HG03457 (cell line): Measurements from ENCODE around the gene PTGDR2.

Source experiments
- ATAC-seq: cut with Tn5 transposase; IDR thresholded peaks from one replicate; pipeline ENCODE4 v1.9.1; 2021; ENCODE audit warnings: moderate number of reproducible peaks; ENCODE audit not compliant: unreplicated experiment

The PTGDR2 gene

DNA sequence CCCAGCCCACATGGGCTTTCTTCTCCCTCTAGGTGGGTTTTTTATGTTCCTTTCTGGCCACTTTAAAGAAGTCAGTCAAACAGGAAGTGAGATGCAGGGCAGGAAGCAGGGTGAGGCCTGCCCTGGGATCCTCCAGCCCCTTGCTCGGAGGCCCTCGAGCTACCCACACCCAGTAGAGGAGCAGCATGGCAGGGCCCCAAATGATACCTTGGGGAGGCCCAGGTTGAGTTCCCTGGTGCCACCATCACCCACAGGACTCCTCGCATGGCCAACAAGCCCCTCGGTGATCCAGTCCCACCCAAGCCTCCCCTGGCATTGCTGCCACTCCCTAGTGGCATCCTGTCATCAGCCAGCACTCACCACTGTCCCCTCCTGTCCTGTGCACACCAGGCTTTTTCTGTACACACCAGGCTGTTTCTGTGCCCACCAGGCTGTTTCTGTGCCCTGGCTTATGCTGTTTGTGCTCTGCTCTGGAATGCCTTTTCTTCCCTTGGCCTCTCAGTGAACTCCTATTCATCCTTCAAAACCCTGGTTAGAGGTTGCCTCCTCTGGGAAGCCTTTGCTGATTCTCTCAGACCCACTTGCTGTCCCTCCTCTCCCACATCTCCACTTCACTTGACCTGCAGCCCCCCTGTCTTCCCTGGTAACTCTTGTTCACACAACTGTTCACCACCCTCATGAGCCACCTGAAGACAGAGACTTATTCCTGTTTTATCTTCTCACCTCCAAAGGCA, 3.1 kb upstream of the PTGDR2 start:
- ATAC-seq: no peak

DNA sequence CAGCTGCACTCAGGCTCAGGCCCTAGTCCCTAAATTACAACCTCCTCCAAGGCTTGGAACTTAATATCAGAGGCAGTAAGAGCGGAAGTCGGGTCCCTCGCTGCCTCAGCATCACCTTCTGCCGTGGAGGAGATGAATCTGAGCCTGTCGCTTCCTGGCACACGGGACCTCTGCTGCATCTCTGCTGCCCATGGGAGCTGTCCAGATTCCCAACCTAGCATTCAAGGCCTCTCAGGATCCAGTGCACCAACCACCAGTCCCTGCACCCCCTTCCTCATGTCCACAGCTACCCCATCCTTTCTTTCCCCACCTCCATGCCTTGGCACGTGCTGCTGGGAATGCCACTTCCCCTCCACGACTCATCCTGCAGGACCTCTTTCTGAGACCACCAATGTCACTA, 2.5 kb upstream of the PTGDR2 start:
- ATAC-seq: no peak

DNA sequence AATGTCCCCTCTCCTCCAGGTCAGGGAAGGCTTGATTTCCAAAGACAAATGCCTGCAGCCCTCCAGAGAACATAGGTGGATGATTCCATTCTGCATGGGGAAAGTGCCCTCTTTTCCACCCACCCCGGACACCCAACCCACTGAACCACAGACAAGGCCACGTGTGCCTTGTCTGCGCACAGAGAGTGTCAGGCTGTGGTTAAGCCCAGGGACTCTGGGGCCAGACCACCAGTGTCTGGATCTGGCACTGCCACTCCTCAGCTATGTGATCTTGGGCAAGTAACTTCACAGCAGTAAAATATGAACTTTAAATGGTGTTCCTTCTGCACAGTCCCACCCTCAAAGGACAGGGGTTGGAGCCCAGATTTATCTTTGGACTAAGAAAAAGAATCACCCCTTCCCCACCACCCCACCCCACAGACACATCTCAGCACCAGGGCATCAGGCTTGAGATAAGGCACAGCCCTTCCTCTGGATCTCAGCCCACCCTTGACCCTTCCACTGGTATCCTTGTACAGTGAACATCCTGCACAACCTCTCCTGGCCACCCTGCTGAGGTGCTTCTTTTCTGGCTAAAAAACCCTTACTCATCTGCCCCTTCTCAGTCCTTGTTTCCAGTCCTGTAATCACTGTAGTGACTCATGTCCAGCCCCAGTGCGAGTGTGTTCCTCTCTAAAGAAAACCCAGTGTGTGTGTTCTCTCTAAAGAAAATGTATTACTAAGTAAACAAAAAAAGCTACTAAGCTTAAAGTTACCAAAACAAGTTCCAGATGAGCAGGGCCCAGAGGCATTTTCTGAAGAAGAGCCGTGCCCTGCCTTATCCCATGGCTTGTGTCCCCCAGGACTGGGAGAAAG, 1.9 kb upstream of the PTGDR2 start:
- ATAC-seq: no peak

DNA sequence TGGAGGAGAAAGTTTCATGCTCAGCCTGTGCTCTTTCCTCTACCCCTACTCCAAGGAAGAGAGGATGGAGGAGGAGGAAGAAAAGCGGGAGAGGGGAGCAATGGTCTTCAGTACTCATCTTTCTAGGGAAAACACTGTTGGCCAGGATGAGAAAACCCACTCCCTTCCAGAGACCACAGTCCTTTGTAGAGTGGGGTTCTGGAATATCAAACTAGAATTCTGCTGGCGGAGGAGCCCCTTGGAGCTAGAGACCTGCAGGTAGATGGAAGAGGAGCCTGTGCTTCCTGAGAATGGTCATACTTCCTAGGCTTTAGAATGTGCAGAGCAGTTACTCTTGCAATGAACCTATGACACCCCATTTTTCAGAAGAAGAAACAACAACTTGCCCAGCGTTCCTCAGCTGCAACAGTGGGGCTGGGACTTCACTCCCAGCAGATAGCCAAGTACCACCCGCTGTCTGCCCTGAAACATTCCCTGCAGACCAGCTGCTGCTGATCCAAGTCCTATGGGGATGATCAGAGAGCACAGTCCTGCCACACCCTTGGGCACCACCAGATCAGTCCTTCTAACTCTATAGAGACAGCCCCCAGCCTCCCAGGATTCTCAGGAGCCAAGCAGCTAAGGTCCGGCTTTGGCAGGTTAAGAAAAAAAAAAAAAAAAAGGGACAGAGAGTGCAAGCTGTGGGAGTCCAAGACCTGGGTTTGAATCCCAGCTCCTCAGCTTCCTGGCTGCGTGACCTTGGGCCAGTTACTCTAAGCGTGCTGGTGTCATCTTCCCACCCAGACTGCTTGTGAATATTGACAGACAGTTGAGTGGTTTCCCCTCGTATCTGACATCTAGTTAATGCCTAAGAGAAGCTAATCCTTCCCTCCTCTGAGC, 664 bp downstream of the PTGDR2 start:
- no peak for ATAC-seq

DNA sequence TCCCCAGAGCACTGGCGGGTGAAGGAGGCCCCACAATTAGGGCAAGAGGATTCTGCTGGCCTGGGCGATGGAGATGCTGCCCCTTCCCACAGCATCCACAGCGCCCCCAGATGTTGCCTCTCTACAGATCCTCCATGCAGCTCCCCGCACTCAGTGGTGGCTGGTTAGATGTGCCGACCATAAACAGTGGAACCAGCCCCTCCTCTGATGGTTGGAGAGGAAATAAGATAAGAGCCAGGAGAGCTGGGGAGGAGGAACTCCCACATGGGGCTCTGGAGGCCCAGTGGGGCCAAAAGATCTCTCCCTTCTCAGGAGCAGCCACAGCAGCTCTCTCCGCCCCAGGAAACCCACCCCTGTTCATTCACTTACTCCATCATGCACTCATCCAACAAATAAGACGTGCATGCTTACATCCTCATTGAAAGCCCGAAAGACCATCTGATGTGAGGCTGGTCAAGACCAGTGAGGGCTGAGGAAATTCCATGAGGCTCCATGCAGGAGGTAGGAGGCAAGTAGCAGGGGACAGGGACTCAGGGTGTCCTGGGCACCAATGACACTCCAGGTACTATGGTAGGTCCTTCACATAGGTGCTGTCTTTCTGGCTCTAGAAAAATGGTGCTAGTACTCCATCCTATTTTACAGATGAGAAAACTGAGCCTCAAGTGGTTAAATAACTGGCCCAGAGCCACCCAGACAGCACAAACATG, 1.5 kb downstream of the PTGDR2 start:
- ATAC-seq: no peak

DNA sequence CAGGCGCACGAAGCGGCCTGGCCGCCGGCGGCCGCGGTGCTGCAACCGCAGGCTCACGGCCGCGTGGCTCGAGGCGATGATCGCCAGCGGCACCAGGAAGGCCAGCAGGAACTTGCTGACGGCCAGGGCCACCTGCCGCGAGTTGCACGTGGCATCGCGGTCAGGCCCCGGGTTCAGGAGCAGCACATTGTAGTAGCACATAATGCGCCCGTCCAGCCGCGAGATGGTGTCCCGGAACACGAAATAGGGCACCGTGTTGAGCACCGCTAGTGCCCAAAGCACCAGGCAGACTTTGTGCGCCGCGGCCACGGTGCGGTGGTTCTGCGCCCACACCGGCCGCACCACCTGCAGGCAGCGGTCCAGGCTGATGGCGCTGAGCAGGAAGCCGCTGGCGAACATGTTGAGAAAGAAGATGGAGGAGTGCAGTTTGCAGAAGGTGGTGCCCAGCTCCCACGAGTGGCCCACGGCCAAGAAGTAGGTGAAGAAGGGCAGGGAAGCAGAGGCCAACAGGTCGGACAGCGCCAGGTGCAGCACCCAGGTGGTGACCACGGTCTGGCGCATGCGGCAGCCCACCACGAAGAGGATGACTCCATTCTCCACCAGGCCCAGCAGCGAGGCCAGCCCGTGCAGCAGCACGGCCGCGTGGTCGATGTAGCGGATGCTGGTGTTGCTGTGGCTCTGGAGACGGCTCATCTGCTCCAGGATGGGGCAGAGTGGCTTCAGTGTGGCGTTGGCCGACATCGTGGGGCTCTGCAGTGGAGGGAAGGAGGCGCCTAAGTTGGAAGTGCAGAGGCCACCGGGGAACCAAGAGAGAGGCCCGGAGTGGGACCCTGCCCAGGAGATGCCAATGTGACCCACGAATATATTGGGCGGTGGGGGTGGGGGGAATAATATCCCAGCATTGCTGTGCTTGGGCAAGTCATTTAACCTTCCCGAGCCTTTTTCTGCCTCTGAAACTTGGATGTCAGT, 2.5 kb downstream of the PTGDR2 start:
- no peak for ATAC-seq

DNA sequence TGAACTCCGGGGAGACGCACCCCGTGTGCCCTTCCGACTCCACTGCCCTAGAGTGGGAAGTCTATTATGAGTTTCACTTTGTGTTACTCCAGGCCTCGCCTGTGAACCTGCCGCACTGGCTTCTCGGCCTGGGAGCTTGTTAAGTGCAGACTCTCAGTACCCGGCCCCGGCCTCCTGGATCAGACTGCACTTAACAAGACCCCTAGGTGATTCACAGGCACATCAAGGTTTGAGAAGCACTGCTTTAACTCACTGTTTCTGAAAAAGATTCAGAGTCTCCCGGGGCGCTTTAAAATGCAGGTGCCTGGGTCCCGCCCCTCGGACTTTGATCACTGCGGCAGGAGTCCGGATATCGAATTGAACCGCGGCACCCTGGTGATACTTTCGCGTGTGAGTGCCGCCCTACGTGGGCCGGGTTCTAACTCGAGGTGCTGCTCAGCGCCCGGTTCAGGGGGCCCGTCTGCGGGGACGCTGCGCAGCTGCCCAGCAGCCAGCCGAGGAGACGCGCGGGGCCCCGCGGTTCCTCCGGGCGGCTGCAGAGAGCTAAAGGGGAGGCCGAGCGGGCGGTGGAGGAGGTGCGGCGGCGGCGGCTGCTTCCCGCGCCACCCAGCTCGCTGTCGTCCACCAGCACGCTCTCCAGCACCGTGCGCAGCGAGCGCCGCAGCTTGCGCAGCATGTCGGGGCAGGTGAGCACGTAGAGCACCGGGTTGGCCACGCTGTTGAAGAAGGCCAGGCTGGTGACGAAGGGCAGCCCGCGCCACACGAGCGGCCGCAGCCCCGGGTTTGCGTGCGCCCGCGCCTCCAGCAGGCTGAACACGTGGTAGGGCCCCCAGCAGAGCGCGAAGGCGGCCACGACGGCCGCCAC, 3.4 kb downstream of the PTGDR2 start:
- ATAC-seq: no peak

DNA sequence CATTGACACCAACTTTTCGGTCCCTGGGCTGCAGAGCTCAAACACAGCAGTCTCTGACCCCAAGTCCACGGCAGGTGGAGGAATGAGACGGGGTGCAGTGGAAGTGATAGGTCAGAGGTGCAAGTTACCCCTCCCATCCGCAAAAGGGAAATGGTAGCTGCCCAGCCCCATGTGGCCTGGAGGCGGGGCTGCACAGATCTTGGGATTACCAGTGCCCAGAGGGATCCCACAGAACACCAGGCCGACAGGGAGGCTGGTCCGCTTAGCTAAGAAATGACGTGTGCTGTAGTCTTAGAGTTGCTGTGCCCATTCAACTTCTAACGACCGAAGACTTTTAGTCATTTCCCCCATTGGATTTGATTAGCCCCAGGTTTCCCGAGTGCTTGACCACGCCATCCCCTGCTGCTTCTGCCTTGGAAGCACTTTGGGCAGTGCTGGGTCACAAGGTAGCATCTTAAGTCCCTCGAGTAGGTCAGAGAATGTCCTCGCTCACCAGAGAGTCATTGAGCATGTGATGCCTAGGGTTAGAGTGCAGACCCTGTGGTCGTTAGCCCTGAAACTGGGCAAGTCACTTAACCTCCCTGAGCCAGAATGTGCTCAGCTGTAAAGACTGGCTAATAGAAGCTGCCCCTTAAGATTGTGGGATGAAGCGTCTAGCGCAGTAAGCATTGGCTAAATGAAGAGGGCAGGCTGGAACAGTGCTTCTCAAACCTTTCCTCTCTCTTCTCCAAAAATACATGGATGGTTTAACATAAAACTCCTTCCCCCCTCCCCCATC, 4.2 kb downstream of the PTGDR2 start:
- no peak for ATAC-seq

DNA sequence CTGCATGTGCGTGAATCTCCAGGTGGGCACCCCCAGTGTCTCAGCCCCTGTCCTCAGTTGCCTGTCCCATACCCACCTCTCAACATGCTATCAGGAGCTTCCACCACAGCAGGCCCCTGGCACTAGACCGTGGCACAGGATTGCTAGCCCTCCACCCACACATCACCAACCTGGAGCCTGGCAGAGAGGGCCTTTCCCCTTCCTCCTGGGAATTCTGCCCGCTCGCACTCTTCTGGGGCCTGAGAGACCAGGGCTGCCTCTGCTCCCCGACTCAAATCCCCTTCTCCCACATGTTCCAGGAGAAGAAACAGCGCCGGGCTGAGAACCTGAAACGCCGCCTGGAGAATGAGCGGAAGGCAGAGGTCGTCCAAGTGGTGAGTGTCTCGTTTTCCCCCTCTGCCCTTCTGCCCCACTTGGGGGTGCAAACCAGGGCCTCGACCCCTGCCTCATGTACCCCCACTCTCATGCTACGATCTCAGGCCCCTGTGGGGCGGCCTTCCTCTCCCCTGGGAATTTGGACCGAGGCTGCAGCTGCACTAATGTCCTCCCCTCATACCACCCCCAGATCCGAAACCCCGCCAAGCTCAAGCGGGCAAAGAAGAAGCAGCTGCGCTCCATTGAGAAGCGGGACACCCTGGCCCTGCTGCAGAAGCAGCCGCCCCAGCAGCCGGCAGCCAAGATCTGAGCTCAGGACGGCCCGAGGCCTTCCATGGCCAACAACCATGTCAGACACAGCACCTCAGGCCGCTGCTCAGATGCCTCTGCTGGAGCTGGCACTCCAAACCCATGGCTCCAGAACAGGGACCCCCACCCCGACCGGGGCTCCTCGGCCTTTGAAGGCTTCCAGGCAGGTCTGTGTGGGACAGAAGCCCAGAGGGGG, 5.9 kb downstream of the PTGDR2 start:
- no peak for ATAC-seq

DNA sequence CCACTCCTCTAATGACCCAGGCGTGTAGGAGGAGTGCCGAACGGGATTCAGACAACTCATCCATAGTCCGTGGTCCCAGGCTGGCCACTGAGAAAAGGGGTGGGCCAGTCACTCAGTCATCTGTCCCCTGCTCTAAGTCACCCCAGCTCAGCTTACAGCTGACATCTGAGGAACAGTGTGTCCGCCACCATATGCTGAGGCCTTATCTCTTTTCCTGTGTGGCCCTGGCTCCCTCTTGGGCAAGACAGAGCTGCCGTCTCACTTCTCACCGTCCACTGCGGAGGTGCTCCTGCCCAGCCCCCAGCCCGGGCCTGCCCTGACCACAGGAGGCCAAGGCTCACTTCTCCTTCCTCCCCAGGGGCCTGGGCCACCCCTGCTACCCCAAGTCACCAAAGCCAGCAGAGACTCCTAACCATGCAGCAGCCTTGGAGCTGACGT, 7.0 kb downstream of the PTGDR2 start:
- ATAC-seq: no peak

DNA sequence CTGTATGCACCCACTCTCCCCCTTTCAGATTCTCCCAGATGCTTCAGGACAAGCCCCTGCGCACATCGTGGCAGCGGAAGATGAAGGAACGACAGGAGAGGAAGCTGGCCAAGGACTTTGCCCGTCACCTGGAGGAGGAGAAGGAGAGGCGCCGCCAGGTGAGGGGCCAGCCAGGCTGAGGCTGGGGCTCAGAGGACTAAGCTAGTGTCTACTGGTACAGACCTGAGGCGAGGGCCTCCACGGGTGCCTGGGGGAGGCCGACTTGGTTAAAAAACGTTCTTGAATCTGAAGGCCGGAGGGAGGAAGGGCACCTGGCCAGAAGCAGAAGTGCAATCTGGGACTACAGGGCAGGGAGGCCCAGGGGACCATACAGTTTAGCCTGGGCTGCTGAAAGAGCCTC, 7.9 kb downstream of the PTGDR2 start:
- no peak for ATAC-seq

DNA sequence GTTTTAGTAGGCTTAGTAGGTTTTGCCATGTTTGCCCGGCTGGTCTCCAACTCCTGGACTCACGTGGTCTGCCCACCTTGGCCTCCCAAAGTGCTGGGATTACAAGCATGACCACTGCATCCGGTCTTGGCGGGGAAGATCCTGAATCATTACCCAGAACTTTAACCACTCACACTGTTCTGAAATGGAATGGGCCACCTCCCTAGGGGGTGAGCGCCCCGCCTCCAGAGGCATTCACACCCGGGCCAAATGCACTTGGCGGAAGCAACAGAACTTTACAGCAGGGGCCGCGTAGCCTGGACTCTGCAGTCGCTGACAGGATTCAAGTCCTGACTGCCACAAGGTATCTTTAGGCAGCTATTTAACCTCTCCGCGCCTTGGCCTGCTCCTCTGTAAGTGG, 8.5 kb downstream of the PTGDR2 start:
- ATAC-seq: no peak

DNA sequence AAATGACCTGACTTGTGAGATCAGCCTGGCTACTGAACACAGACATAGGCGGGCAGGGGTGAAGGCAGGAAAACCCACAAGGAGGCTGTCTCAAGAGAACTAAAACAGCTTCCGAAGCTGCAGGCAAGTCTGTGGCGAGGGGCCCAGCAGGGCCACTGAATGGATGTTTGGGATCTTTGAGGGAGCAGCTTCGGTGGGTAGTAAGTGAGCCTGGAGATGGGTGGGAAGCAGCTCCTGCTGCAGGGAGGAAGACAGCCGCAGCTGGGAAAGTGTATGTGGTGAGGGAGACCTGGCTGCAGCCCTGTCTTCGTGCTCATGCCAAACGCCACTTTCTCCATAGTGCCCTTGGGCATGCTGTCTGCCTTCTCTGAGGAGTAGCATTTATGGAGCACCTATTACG, 10.4 kb downstream of the PTGDR2 start:
- no peak for ATAC-seq

DNA sequence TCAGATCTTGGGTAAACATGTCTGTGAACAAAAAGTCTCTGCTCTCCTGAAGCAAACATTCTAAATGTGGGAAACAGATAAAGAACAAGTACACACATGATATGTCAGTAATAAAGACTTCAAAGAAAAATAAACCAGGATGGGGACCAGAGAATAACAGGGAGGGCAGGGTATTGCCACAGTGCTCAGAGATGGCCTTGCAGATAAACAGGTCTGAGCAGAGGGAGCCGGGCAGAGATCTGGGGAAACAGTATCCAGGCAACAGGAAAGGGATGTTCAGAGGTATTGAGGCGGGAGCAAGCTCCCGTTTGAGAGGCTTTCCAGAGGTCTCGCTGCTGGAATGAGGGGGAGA, 10.9 kb downstream of the PTGDR2 start:
- no peak for ATAC-seq

DNA sequence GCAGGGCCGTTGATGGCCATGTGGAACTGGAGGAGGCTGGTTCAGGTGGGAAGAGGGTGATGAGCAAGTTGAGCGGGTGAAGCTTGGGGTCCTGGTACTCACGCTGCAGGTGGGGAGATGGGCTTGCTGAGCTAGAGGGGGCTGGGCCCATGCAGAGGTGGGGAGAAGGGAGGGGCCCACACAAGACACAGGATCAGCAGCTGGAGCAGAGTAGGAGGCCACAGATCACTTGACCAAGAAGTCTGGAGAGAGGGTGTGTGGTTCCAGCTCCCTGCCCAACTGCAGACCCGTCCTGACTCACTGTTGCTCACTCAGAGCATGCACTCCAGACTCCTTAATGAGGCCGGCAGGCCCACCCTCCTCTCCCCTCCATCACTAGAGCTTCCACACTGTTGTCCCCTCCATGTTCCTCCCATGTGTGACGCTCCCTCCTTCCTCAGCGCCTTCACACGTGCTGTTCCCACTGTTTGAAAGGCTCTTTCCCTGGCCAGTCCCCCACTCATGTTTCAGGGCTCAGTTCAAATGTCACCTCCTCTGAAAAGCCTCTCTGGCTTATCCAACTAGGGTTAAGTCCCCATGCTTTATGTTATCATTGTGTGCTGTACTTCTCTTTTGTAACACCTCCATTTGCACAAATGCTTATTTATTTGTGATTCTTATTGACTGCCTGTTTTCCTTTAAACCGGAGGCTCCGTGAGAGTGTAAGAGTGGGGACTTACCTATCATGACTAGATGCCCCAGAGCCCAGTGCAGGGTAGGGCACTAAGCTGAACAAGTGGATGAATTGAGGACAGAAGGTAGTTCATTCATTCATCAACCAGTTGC, 11.5 kb downstream of the PTGDR2 start:
- ATAC-seq: no peak
